Stomach (tissue), 4 donors: ENCODE data around the gene CD300H.

ENCODE experiments used
- CTCF ChIP-seq, 7 experiments: fragments of 450-650 bp in 4 of 7; fragments of 200-600 bp in 3 of 7; sonication (generic) in 3 of 7; IDR thresholded peaks; one replicate each; pipeline ENCODE4 v1.5.1; 2016 to 2019; ENCODE audit warnings: antibody characterized with exemption in 7 of 7, control low read depth in 2 of 7, mild to moderate bottlenecking in 1 of 7
- POLR2A ChIP-seq, 4 donors: fragments of 450-650 bp; IDR thresholded peaks; one replicate each; pipeline ENCODE4 v1.6.1; 2016; ENCODE audit warnings: antibody characterized with exemption in 4 of 4, control low read depth in 2 of 4, mild to moderate bottlenecking in 1 of 4, moderate library complexity in 1 of 4

GRCh38 chr17:74539281-74539820 is 28.0 kb downstream of the CD300H start:
- no peak for TF ChIP-seq CTCF (IDR thresholded peaks at IDR 0.05)
- no peak for TF ChIP-seq POLR2A (IDR thresholded peaks at IDR 0.05)
